Activated CD4-positive, alpha-beta T cell treated with anti-CD3 and anti-CD28 coated beads for 24 hours (primary cell): ENCODE data around the gene RASGEF1C.
"Not testable (repeated sequence)": the region's sequence is repeated elsewhere in the genome, so short reads cannot be mapped to it uniquely, and the experiment has no call there.

Source experiments
- DNase-seq, 2 donors: peaks; one replicate each; pipeline ENCODE4 v3.0.0-alpha.2; 2020; ENCODE audit warnings: low read depth in 2 of 2

Gene RASGEF1C

GRCh38 chr5:180135967-180136629 lies 72.9 kb downstream of the RASGEF1C start:
- DNase-seq: no peak

GRCh38 chr5:180135128-180135955 lies 73.7 kb downstream of the RASGEF1C start:
- DNase-seq: peak in 1 of 2 donors; percentile 2

GRCh38 chr5:180133971-180134508 lies 75.0 kb downstream of the RASGEF1C start:
- no peak for DNase-seq

GRCh38 chr5:180133551-180133950 lies 75.5 kb downstream of the RASGEF1C start:
- no peak for DNase-seq

- DNase-seq: no peak
Measured at GRCh38 chr5:180133060-180133459, 76.0 kb downstream of the RASGEF1C start.

GRCh38 chr5:180130876-180131740 lies 77.9 kb downstream of the RASGEF1C start:
- DNase-seq: no peak

GRCh38 chr5:180130291-180130869 lies 78.6 kb downstream of the RASGEF1C start:
- no peak for DNase-seq

- DNase-seq: no peak
Measured at GRCh38 chr5:180129291-180130190, 79.5 kb downstream of the RASGEF1C start.

- no peak for DNase-seq
Measured at GRCh38 chr5:180128671-180129261, 80.2 kb downstream of the RASGEF1C start.

GRCh38 chr5:180127682-180128670 lies 81.0 kb downstream of the RASGEF1C start:
- DNase-seq: no peak

- DNase-seq: peak in 1 of 2 donors; percentile 25
Measured at GRCh38 chr5:180126716-180127681, 82.0 kb downstream of the RASGEF1C start.

GRCh38 chr5:180126156-180126555 lies 82.9 kb downstream of the RASGEF1C start:
- DNase-seq: not testable (repeated sequence)

- not testable (repeated sequence) for DNase-seq
Measured at GRCh38 chr5:180124662-180125061, 84.3 kb downstream of the RASGEF1C start.

GRCh38 chr5:180122875-180123274 lies 86.1 kb downstream of the RASGEF1C start:
- no peak for DNase-seq

- no peak for DNase-seq
Measured at GRCh38 chr5:180121826-180122413, 87.1 kb downstream of the RASGEF1C start.

- no peak for DNase-seq
Measured at GRCh38 chr5:180120237-180121101, 88.5 kb downstream of the RASGEF1C start.
